ENCODE measurements around the gene PCNX2.
A peak's percentile ranks its signal among the peaks of the same experiment; 100 is the strongest.
"Not testable (repeated sequence)": the region's sequence is repeated elsewhere in the genome, so short reads cannot be mapped to it uniquely, and the experiment has no call there.

Gene PCNX2

GRCh38 chr1:233138788-233139585, 156.5 kb downstream of the PCNX2 start:
- Histone ChIP-seq H3K4me2 (ENCODE audit: low read length) (no peak overlapping the region), H3K4me3 (ENCODE audit: low read depth, low read length) (no peak overlapping the region)
- WGBS (ENCODE audit: extremely low coverage, insufficient coverage, insufficient read length): no CpG with 5 or more reads among the region's 4 CpGs

GRCh38 chr1:233135833-233136232, 159.7 kb downstream of the PCNX2 start:
- H3K79me2 ChIP-seq (ENCODE audit: control insufficient read depth, insufficient read depth, low read length, poor library complexity): no peaks in the 10 kb centered on the region
- no peaks in the 10 kb centered on the region for H3K79me1 ChIP-seq (ENCODE audit: low read length)
- H4K8ac ChIP-seq (ENCODE audit: low read depth, low read length): no peak overlapping the region
- no peaks in the 10 kb centered on the region for H3K9me3 ChIP-seq (ENCODE audit: insufficient read depth, low read depth, low read length)
- H4K12ac ChIP-seq (ENCODE audit: low read depth, low read length): no peak overlapping the region
- H3K14ac ChIP-seq (ENCODE audit: low read length): no peak overlapping the region
- H3K4me3 ChIP-seq (ENCODE audit: low read depth, low read length): no peak overlapping the region
- H2AK5ac ChIP-seq (ENCODE audit: low read length): no peak overlapping the region
- H3K4me1 ChIP-seq (ENCODE audit: control insufficient read depth in 1 of 2, insufficient read depth in 2 of 2, low read length in 2 of 2): no peaks in the 10 kb centered on the region
- H3K4me2 ChIP-seq (ENCODE audit: low read length): no peak overlapping the region
- H2BK120ac ChIP-seq (ENCODE audit: insufficient read depth, low read length, poor library complexity): no peak overlapping the region
- H2BK5ac ChIP-seq (ENCODE audit: low read depth, low read length, poor library complexity): no peak overlapping the region
- no peak for DNase-seq
- no peak overlapping the region for H3K18ac ChIP-seq (ENCODE audit: low read length)
- H3K27me3 ChIP-seq (ENCODE audit: insufficient read depth, low read length): no peaks in the 10 kb centered on the region
- H4K91ac ChIP-seq (ENCODE audit: low read depth, low read length): no peak overlapping the region
- no peak overlapping the region for H2AFZ ChIP-seq (ENCODE audit: insufficient read depth, low read length, poor library complexity)
- no peaks in the 10 kb centered on the region for H3K36me3 ChIP-seq (ENCODE audit: control insufficient read depth in 1 of 2, insufficient read depth in 2 of 2, low read length in 2 of 2)
- no peak overlapping the region for H3K4ac ChIP-seq (ENCODE audit: low read depth, low read length)
- H3K27ac ChIP-seq (ENCODE audit: low read depth, low read length): no peak overlapping the region
- no peak overlapping the region for H3K23ac ChIP-seq (ENCODE audit: low read length)
- H3K9ac ChIP-seq (ENCODE audit: low read length): no peak overlapping the region
- no peak overlapping the region for H2BK12ac ChIP-seq (ENCODE audit: low read length)

More at GRCh38 chr1:233138788-233139585, 156.5 kb downstream of the PCNX2 start:
- Histone ChIP-seq H3K27ac (ENCODE audit: low read depth, low read length) (no peak overlapping the region), H4K12ac (ENCODE audit: low read depth, low read length) (no peak overlapping the region), H3K9me3 (ENCODE audit: insufficient read depth, low read depth, low read length) (no peaks in the 10 kb centered on the region), H3K23ac (ENCODE audit: low read length) (no peak overlapping the region), H3K18ac (ENCODE audit: low read length) (no peak overlapping the region), H3K27me3 (ENCODE audit: insufficient read depth, low read length) (no peaks in the 10 kb centered on the region), H2BK12ac (ENCODE audit: low read length) (no peak overlapping the region), H3K36me3 (ENCODE audit: control insufficient read depth in 1 of 2, insufficient read depth in 2 of 2, low read length in 2 of 2) (no peaks in the 10 kb centered on the region), H2AFZ (ENCODE audit: insufficient read depth, low read length, poor library complexity) (no peak overlapping the region), H3K9ac (ENCODE audit: low read length) (no peak overlapping the region), H3K4ac (ENCODE audit: low read depth, low read length) (no peak overlapping the region), H2AK5ac (ENCODE audit: low read length) (no peak overlapping the region), H3K79me2 (ENCODE audit: control insufficient read depth, insufficient read depth, low read length, poor library complexity) (no peaks in the 10 kb centered on the region), H3K14ac (ENCODE audit: low read length) (no peak overlapping the region), H4K8ac (ENCODE audit: low read depth, low read length) (no peak overlapping the region), H2BK120ac (ENCODE audit: insufficient read depth, low read length, poor library complexity) (no peak overlapping the region), H4K91ac (ENCODE audit: low read depth, low read length) (no peak overlapping the region), H3K79me1 (ENCODE audit: low read length) (no peaks in the 10 kb centered on the region), H2BK5ac (ENCODE audit: low read depth, low read length, poor library complexity) (no peak overlapping the region), H3K4me1 (ENCODE audit: control insufficient read depth in 1 of 2, insufficient read depth in 2 of 2, low read length in 2 of 2) (no peaks in the 10 kb centered on the region)
- DNase-seq: peak in 1 of 2 donors; percentile 28

GRCh38 chr1:233132445-233132844, 163.1 kb downstream of the PCNX2 start:
- Histone ChIP-seq H3K4me2 (ENCODE audit: low read length) (no peak overlapping the region), H3K14ac (ENCODE audit: low read length) (no peak overlapping the region), H4K91ac (ENCODE audit: low read depth, low read length) (no peak overlapping the region), H3K79me1 (ENCODE audit: low read length) (no peaks in the 10 kb centered on the region), H3K36me3 (ENCODE audit: control insufficient read depth in 1 of 2, insufficient read depth in 2 of 2, low read length in 2 of 2) (no peaks in the 10 kb centered on the region), H2BK12ac (ENCODE audit: low read length) (no peak overlapping the region), H3K9ac (ENCODE audit: low read length) (no peak overlapping the region), H4K12ac (ENCODE audit: low read depth, low read length) (no peak overlapping the region), H2AK5ac (ENCODE audit: low read length) (no peak overlapping the region), H3K18ac (ENCODE audit: low read length) (no peak overlapping the region), H4K8ac (ENCODE audit: low read depth, low read length) (no peak overlapping the region), H2AFZ (ENCODE audit: insufficient read depth, low read length, poor library complexity) (no peak overlapping the region), H3K27me3 (ENCODE audit: insufficient read depth, low read length) (no peaks in the 10 kb centered on the region), H3K4me3 (ENCODE audit: low read depth, low read length) (no peak overlapping the region), H3K4me1 (ENCODE audit: control insufficient read depth in 1 of 2, insufficient read depth in 2 of 2, low read length in 2 of 2) (no peaks in the 10 kb centered on the region), H3K23ac (ENCODE audit: low read length) (no peak overlapping the region), H3K4ac (ENCODE audit: low read depth, low read length) (no peak overlapping the region), H2BK5ac (ENCODE audit: low read depth, low read length, poor library complexity) (no peak overlapping the region), H3K9me3 (ENCODE audit: insufficient read depth, low read depth, low read length) (peaks cover 2% of the 10 kb centered on the region), H3K79me2 (ENCODE audit: control insufficient read depth, insufficient read depth, low read length, poor library complexity) (no peaks in the 10 kb centered on the region), H3K27ac (ENCODE audit: low read depth, low read length) (no peak overlapping the region), H2BK120ac (ENCODE audit: insufficient read depth, low read length, poor library complexity) (no peak overlapping the region)
- no peak for DNase-seq
- no CpG with 5 or more reads among the region's 3 CpGs for WGBS (ENCODE audit: extremely low coverage, insufficient coverage, insufficient read length)

GRCh38 chr1:233129031-233129430, 166.5 kb downstream of the PCNX2 start:
- H3K14ac ChIP-seq (ENCODE audit: low read length); H3K4ac ChIP-seq (ENCODE audit: low read depth, low read length); H2BK120ac ChIP-seq (ENCODE audit: insufficient read depth, low read length, poor library complexity); H4K91ac ChIP-seq (ENCODE audit: low read depth, low read length); H4K8ac ChIP-seq (ENCODE audit: low read depth, low read length); H2BK5ac ChIP-seq (ENCODE audit: low read depth, low read length, poor library complexity); H3K36me3 ChIP-seq (ENCODE audit: control insufficient read depth in 1 of 2, insufficient read depth in 2 of 2, low read length in 2 of 2); H2BK12ac ChIP-seq (ENCODE audit: low read length); H3K9me3 ChIP-seq (ENCODE audit: insufficient read depth, low read depth, low read length); H3K27me3 ChIP-seq (ENCODE audit: insufficient read depth, low read length); H3K4me1 ChIP-seq (ENCODE audit: control insufficient read depth in 1 of 2, insufficient read depth in 2 of 2, low read length in 2 of 2); H3K18ac ChIP-seq (ENCODE audit: low read length); H3K79me1 ChIP-seq (ENCODE audit: low read length); H3K4me3 ChIP-seq (ENCODE audit: low read depth, low read length); H4K12ac ChIP-seq (ENCODE audit: low read depth, low read length); H3K4me2 ChIP-seq (ENCODE audit: low read length); H3K27ac ChIP-seq (ENCODE audit: low read depth, low read length); H3K9ac ChIP-seq (ENCODE audit: low read length); H2AK5ac ChIP-seq (ENCODE audit: low read length); H2AFZ ChIP-seq (ENCODE audit: insufficient read depth, low read length, poor library complexity); H3K79me2 ChIP-seq (ENCODE audit: control insufficient read depth, insufficient read depth, low read length, poor library complexity); H3K23ac ChIP-seq (ENCODE audit: low read length); DNase-seq: not testable (repeated sequence)
- WGBS (ENCODE audit: extremely low coverage, insufficient coverage, insufficient read length): no CpG with 5 or more reads among the region's 25 CpGs
